CD4-positive, alpha-beta T cell treated with Interleukin-12 subunit alpha and Interleukin-12 subunit beta, for 1 hour (primary cell): ENCODE data around the gene MEF2D.

ENCODE experiments used
- DNase-seq: peaks from one replicate; pipeline ENCODE4 v3.0.0-alpha.2; 2020

Gene MEF2D

DNA sequence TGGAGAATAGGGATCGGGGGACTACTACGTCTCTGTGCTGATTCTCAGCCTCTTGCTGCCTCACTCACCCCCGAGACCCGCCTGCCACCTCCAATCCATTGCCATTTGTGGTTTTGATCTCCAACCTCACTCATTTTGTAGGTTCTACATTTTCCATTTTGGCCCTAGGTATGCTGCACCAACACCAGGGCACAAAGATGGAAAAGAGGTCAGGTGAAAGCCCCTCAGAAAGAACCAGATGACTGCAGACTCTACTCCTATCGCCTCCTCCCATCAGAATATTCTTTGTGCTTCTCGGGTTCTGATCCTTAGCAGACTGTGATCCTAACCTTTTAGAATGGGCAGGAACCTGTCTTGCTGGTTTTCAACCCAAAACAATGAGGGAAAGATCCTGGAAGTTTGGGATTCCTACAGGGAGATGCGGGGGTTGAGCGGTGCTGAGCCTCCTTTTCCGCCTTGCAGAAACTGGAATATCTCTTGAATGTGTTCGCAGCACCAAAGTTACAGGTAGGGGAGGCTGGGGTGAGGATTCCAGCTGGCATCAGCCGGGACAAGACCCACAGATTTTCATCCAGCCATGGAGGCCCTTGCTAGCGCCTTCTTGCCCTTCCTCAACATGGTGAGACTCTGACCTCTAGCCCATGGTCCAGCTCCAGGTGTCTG, 78.5 kb downstream of the MEF2D start:
- DNase-seq, result no peak

DNA sequence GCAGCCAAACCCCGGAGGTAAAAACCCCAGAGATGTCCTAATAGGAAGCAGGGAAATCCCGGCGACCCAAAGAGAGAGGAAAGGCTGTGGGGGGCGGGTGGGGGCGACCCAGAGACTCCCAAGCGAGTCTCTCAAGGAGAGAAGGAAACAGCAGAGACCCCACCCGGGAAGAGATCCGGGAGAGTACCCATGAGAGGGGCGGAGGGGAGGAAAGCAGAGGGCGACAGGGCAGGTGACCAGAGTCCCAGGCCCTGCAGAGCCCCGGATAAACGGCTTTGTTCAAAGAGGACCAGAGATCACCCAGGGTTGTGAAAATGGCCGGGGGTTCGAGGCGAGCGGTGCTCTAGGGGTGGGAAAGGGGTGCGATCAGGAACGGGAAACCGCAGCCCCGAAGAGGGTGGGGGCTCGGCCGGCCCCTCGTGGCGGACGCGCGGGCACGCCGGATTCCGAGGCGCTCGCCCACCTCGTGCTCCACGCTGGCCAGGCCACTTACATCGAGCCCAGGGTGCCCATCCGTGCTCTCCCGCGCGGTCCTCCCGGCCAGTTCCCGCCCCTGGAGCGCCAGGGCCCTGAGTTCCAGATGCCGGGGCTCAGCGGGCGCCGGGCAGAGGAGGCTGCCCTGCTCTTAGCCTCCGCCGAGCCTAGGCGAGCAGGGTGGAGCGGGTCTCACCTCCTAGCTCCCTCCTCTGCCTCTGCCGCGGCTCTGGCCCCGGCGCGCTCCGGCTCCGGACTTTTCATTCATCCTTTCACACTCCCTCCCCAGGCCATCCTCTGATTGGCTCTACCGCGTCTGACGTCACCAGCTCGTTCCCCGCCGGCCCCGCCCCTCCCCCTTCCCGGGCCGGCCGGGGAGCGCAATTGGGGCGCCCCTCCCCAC, 79.3 kb downstream of the MEF2D start:
- peak; percentile 83 for DNase-seq

DNA sequence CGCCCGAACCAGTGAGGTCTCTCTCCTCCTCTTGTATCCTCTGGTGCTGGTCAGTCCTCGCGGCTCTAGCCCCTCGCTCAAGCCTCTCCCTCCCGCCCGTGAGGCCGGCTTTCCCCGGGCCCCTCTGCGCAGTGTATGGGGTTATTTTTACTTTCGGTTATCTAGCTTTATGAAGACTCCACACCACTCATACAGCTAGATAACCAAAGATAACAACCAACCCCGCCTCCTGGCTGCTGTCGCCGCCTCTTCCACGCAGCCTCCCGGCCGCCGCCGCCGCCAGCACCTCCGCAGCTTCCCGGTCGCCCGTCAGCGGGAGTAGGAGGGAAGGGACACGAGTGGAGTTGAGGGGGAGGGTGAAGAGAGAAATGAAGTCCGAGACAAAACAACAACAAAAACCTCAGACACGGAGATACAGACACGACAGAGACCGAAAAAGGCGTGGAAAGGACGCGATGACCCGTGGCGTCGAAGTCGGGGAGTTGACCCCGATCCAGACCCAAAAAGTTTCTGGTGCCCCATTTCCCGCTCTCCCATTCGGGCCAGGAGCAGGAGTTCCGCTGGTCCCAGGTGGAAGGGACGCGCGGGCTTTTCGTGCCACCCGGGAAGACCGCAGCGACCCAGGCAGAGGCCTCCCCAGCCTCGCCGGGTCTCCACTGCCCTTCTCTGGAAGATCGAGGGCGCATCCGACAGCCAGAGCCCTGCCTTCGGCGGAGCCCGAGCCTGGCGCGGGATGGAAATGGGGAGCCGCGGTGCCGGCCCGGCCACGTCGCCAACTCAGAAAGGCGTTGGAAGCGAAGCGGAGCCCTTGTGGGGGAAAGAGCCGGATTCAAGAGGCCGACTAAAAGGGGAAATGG, 80.1 kb downstream of the MEF2D start:
- peak; percentile 68 for DNase-seq

DNA sequence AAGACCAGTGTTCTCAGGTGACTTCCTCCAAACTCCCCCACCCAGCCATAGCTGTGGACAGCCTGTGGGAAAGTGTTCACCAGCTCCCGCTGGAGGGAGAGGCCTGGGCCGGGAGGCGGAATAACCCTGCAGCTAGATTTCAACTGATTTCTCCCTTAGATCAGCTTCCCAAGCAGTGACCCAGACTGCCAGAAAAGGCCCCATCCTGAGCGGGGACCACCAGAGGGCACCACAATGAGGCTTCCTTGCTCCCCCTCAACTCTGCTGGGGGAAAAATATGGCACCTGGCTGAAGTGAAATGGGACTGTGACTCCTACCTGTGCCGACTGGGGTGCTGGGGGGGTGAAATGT, 80.7 kb downstream of the MEF2D start:
- peak; percentile 44 for DNase-seq

DNA sequence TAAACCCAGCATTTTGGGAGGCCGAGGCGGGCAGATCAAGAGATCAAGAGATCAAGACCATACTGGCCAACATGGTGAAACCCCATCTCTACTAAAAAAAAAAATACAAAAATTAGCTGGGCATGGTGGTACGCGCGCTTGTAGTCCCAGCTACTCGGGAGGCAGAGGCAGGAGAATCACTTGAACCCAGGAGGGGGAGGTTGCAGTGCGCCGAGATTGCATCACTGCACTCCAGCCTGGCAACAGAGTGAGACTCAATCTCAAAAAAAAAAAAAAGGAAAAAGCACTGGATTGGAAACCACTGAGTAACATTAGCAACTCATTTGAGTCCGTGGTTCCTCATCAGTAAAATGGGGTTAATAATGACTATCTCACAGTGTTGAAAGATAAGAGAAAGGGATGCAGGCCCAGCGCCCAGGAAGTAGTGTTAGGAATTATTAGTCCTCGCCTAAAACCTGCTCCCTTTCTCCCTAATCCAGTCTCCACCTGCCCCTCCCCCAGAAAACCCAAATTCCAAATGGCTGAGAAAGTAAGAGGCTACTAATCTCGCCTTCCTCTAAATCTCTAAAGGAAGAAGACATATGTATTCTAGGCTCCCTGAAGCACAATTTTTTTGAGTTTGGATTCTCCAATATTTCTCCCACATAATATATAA, 82.0 kb downstream of the MEF2D start:
- no peak for DNase-seq

DNA sequence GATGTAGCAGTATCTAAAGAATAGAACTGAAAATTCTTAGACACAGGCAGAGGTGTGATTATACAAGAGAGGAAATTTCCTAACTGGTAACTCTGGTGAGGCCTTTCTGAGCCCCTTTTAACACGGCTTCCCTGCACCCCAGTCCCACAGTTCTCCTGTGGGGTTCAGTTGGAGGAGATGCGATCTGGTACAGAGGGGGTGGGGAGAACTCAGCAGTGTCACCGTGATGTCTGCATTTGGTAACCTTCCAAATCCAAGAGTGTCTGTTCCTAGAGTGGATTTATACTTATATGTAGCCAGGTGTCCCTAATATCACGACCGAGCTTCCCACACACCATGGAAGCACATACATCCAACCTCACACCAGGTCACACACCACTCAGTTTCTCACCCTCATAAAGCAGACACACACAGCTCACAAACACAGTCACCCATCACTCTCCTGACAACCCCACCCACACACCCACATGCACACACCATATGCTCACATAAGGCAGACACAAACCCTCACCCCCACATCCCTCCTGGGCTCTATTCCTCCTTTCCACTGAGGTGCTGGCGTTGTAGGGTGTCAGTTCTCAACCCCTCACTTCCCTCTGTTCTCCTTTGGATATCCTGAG, 83.1 kb downstream of the MEF2D start:
- no peak for DNase-seq

DNA sequence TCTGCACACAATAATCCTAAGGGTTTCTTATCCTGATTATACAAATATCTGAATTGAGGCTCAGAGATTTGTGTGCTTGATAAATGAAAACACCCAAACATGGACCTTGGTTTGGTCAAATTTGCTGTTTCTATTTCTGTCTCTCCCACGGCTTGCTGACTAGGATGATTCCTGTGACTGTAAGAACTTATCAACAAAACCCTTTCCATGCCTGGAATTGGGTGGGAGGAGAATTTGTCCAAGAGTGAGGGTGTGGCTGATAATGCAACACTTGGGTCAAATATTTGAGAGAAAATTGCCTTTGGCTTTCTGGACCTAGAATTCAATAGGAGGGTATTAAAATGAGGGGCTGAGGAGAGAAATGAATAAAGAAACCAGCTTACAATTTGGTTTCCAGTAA, 83.6 kb downstream of the MEF2D start:
- DNase-seq, result no peak

DNA sequence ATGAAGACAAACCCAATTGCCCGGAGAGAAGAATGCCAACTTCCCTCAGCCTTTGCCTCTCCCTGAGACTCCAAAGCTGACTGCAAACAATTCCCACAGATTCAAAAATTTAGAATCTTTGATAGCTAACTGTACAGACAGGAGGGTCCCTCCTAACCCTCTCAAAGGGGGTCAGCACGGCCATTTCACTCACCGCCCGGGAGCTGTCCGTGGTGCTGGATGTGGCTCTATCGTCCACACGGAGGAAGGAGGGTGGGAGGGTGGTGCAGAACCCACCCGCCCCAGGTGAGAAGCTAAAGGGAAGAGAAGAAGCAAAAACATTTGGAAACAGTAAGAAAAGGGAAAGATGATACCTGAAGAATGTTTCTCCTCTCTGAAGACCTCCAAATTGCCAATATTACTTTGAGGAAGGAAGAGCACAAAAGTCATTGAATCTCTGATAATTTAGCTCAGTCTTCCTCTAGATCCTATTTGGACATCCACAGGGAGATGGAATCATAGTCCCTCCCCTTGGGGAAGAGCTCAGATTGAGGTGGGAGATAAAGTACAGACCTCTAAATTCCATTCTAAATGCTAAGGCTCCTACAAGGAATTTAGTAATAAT, 86.0 kb downstream of the MEF2D start:
- no peak for DNase-seq
